Calu3 (cell line): ENCODE data around the gene DUOXA1. TPM values are rescaled to one million over a fixed set of nuclear protein-coding genes. Genes with fewer than 3 reads are reported as not detected.

Source experiments
- BruUV-seq: library from RNA; stranded (reverse); fragments of 400-500 nt; replicated peaks from 2 replicates; lab custom pipeline; 2021; lab: Mats Ljungman, UMichigan
- CTCF ChIA-PET: fragments of 300-600 bp; sonication (Branson Sonifier 250); formaldehyde crosslinking; loops from one replicate; lab custom pipeline; 2022; ENCODE audit warnings: antibody characterized with exemption; lab: Charles Lee
- DNase-seq: peaks from one replicate; pipeline ENCODE4 v3.0.0; 2022
- H3K27ac Mint-ChIP-seq: one replicate; pipeline ENCODE4 v1.8.0; 2022; ENCODE audit warnings: mixed read lengths; ENCODE audit not compliant: unreplicated experiment
- H3K27me3 Mint-ChIP-seq: one replicate; pipeline ENCODE4 v1.8.0; 2022; ENCODE audit warnings: mixed read lengths; ENCODE audit not compliant: unreplicated experiment
- H3K36me3 Mint-ChIP-seq: one replicate; pipeline ENCODE4 v1.8.0; 2022; ENCODE audit warnings: mild to moderate bottlenecking, moderate library complexity, mixed read lengths; ENCODE audit not compliant: insufficient read depth, unreplicated experiment
- H3K4me1 Mint-ChIP-seq: one replicate; pipeline ENCODE4 v1.8.0; 2022; ENCODE audit warnings: mild to moderate bottlenecking, low read depth, mixed read lengths; ENCODE audit not compliant: unreplicated experiment
- H3K4me3 Mint-ChIP-seq: one replicate; pipeline ENCODE4 v1.8.0; 2022; ENCODE audit warnings: mild to moderate bottlenecking, low read depth, moderate library complexity, mixed read lengths; ENCODE audit not compliant: unreplicated experiment
- H3K9me3 Mint-ChIP-seq: one replicate; pipeline ENCODE4 v1.8.0; 2022; ENCODE audit warnings: low read depth, mixed read lengths; ENCODE audit not compliant: unreplicated experiment
- intact Hi-C: fragments of 100-400 bp; cut with micrococcal nuclease; formaldehyde crosslinking; loops from one replicate; pipeline ENCODE4 v1.10.0; 2022; ENCODE audit not compliant: unreplicated experiment
- total RNA-seq: library from RNA; stranded (reverse); gene quantifications from 2 replicates; pipeline ENCODE4 v1.2.3, GENCODE V29; 2022
- TF ChIP-seq, protein P1 (sequence below): fragments of 200-600 bp; IDR thresholded peaks from one replicate; pipeline ENCODE4 v1.8.0; 2022; ENCODE audit warnings: antibody characterized with exemption; ENCODE audit not compliant: unreplicated experiment

DUOXA1 gene
- total RNA-seq, 1 experiment from 2014 or later, result not detected

DNA sequence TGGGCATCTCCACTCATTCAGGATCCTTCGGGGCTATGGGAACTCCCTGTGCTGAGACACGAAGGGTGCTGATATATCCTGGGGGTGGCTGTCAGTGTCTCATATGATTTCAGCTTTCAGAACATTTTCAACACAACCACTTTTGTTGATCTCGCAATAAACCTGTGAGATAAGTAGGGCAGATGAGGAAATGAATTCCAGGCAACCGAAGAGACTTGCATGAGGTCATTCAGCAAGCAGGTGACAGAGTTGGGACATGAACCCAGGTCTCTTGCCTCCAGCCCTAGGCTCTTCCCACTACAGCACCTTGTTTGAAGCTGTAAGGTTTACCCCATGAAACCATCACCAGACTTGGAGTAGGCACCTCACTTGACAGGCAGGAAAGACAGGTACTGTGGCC lies 16.7 kb upstream of the DUOXA1 start:
- intact Hi-C loops, result no loop called here
- H3K27ac Mint-ChIP-seq, result no peak overlapping the region
- CTCF ChIA-PET, result interaction anchor here (1.3 to 1.5 kb wide), 2 partner anchors 17 to 20 kb away, joined by 4 to 5 read pairs; no protein-coding TSS in a partner anchor
- H3K36me3 Mint-ChIP-seq, result no peaks in the 10 kb centered on the region
- no peak for DNase-seq
- no peaks in the 10 kb centered on the region for H3K9me3 Mint-ChIP-seq
- BruUV-seq, result no TSS peak
- H3K4me1 Mint-ChIP-seq, result peaks cover 9% of the 10 kb centered on the region
- TF ChIP-seq, protein P1, sequence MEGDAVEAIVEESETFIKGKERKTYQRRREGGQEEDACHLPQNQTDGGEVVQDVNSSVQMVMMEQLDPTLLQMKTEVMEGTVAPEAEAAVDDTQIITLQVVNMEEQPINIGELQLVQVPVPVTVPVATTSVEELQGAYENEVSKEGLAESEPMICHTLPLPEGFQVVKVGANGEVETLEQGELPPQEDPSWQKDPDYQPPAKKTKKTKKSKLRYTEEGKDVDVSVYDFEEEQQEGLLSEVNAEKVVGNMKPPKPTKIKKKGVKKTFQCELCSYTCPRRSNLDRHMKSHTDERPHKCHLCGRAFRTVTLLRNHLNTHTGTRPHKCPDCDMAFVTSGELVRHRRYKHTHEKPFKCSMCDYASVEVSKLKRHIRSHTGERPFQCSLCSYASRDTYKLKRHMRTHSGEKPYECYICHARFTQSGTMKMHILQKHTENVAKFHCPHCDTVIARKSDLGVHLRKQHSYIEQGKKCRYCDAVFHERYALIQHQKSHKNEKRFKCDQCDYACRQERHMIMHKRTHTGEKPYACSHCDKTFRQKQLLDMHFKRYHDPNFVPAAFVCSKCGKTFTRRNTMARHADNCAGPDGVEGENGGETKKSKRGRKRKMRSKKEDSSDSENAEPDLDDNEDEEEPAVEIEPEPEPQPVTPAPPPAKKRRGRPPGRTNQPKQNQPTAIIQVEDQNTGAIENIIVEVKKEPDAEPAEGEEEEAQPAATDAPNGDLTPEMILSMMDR, result no peak
- H3K27me3 Mint-ChIP-seq, result no peaks in the 10 kb centered on the region
- H3K4me3 Mint-ChIP-seq, result no peak overlapping the region

GRCh38 chr15:45144775-45145174 lies 15.1 kb upstream of the DUOXA1 start:
- H3K4me3 Mint-ChIP-seq, result no peak overlapping the region
- no TSS peak for BruUV-seq
- H3K4me1 Mint-ChIP-seq, result peaks cover 9% of the 10 kb centered on the region
- CTCF ChIA-PET, result interaction anchor here (1.3 kb wide), 1 partner anchor 12 kb away, joined by 3 read pairs; no protein-coding TSS in a partner anchor
- intact Hi-C loops, result no loop called here
- TF ChIP-seq, protein P1, result no peak
- H3K36me3 Mint-ChIP-seq, result no peaks in the 10 kb centered on the region
- no peaks in the 10 kb centered on the region for H3K27me3 Mint-ChIP-seq
- H3K27ac Mint-ChIP-seq, result no peak overlapping the region
- H3K9me3 Mint-ChIP-seq, result no peaks in the 10 kb centered on the region
- no peak for DNase-seq

- Mint-ChIP-seq H3K27me3 (no peaks in the 10 kb centered on the region), H3K9me3 (no peaks in the 10 kb centered on the region)
Measured at GRCh38 chr15:45143946-45144345, 14.3 kb upstream of the DUOXA1 start.

DNA sequence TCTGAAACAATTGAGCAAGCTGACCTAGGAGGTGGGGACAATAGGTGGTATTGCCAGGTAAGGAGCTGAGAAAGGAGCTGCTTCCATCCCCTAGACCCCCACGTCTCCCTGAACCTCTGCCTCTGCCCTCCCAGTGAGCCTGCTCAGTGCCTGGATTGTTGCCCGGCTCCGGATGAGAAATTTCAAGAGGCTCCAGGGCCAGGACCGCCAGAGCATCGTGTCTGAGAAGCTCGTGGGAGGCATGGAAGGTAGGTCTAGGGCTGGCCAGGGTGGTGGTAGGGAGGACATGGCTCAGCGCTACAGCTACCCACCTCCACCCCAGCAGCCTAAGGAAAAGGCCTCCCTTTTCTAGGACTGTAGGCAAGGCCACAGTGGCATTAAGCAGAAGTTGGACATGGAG lies 13.4 kb upstream of the DUOXA1 start:
- H3K4me1 Mint-ChIP-seq, result peaks cover 9% of the 10 kb centered on the region
- H3K4me3 Mint-ChIP-seq, result no peak overlapping the region
- H3K36me3 Mint-ChIP-seq, result no peaks in the 10 kb centered on the region
- BruUV-seq, result no TSS peak
- H3K27me3 Mint-ChIP-seq, result no peaks in the 10 kb centered on the region
- H3K27ac Mint-ChIP-seq, result no peak overlapping the region
- TF ChIP-seq, protein P1, result no peak
- intact Hi-C loops, result no loop called here
- H3K9me3 Mint-ChIP-seq, result no peaks in the 10 kb centered on the region
- DNase-seq, result no peak
- CTCF ChIA-PET, result no interaction called here

More at GRCh38 chr15:45143946-45144345, 14.3 kb upstream of the DUOXA1 start:
- intact Hi-C loops, result no loop called here
- CTCF ChIA-PET, result interaction anchor here (1.3 kb wide), 1 partner anchor 12 kb away, joined by 3 read pairs; no protein-coding TSS in a partner anchor
- Mint-ChIP-seq H3K36me3 (no peaks in the 10 kb centered on the region), H3K4me1 (peaks cover 9% of the 10 kb centered on the region), H3K4me3 (no peak overlapping the region), H3K27ac (no peak overlapping the region)
- TF ChIP-seq, protein P1, result no peak
- BruUV-seq, result no TSS peak
- no peak for DNase-seq
